Measurements from ENCODE around the gene TMEM171. TPM values are rescaled to one million over a fixed set of nuclear protein-coding genes. Genes with fewer than 3 reads are reported as not detected.

Gene TMEM171
- total and polyA plus RNA-seq, 4 donors = 1.0 to 2.1 (median 1.4) TPM; not detected in 1

GRCh38 chr5:73117088-73117740 lies 3.2 kb upstream of the TMEM171 start (continued):
- no peak for TF ChIP-seq EGR1 (IDR thresholded peaks at IDR 0.05; ENCODE audit: low read depth in 2 of 2)

- 82% methylated on average over 5 of the region's 5 CpGs for WGBS
Observed at GRCh38 chr5:73118391-73118973, 1.9 kb upstream of the TMEM171 start.

GRCh38 chr5:73119451-73120157 lies 771 bp upstream of the TMEM171 start:
- H3K9ac ChIP-seq (ENCODE audit: low read depth in 1 of 2, low read length in 2 of 2) = peak overlapping the region; percentile 64 to 87
- no peaks in the 10 kb centered on the region for H3K36me3 ChIP-seq (ENCODE audit: control insufficient read depth in 4 of 4, insufficient read depth in 3 of 4, low read depth in 1 of 4, low read length in 3 of 4)
- peak overlapping the region; percentile 95 to 97 for H3K27ac ChIP-seq (ENCODE audit: low read depth in 1 of 2, low read length in 2 of 2)
- no peaks in the 10 kb centered on the region for H3K9me3 ChIP-seq (ENCODE audit: control insufficient read depth in 4 of 4, low read length in 3 of 4)
- WGBS = 9% methylated on average over 40 of the region's 40 CpGs
- DNase-seq (ENCODE audit: low spot score) = no peak
- H3K4me3 ChIP-seq (ENCODE audit: low read depth in 1 of 3, low read length in 3 of 3) = peak overlapping the region; percentile 33 to 69 (median 51)
- no peaks in the 10 kb centered on the region for H3K27me3 ChIP-seq (ENCODE audit: control insufficient read depth in 4 of 4, insufficient read depth in 4 of 4, low read length in 3 of 4)
- peaks cover 0 to 25% (median 12%) of the 10 kb centered on the region in 4 donors for H3K4me1 ChIP-seq (ENCODE audit: control insufficient read depth in 4 of 4, insufficient read depth in 4 of 4, low read length in 3 of 4)
- TF ChIP-seq RAD21 (IDR thresholded peaks at IDR 0.05) (peak in 1 of 2 donors; percentile 37), REST (IDR thresholded peaks at IDR 0.05) (peak; percentile 88), YY1 (IDR thresholded peaks at IDR 0.05) (peak; percentile 87), JUND (IDR thresholded peaks at IDR 0.05) (peak in 1 of 2 donors; percentile 76), GABPA (IDR thresholded peaks at IDR 0.05 in 1 of 2, conservative IDR thresholded peaks at IDR 0.05 in 1 of 2) (peak in 1 of 2 donors; percentile 65), FOXA2 (IDR thresholded peaks at IDR 0.05) (peak; percentile 71), MAX (IDR thresholded peaks at IDR 0.05) (peak; percentile 87), NR2F2 (IDR thresholded peaks at IDR 0.05) (peak; percentile 38), ATF3 (IDR thresholded peaks at IDR 0.05) (no peak), ZBTB33 (IDR thresholded peaks at IDR 0.05) (peak; percentile 79), SP1 (IDR thresholded peaks at IDR 0.05) (peak; percentile 96), HNF4G (IDR thresholded peaks at IDR 0.05) (no peak), TAF1 (conservative IDR thresholded peaks at IDR 0.05) (peak; percentile 73), EGR1 (IDR thresholded peaks at IDR 0.05; ENCODE audit: low read depth in 2 of 2) (peak in 1 of 2 donors; percentile 86), HNF4A (conservative IDR thresholded peaks at IDR 0.05) (peak; percentile 79 to 91)

More at GRCh38 chr5:73118391-73118973, 1.9 kb upstream of the TMEM171 start:
- Histone ChIP-seq H3K27ac (ENCODE audit: low read depth in 1 of 2, low read length in 2 of 2) (no peak overlapping the region), H3K36me3 (ENCODE audit: control insufficient read depth in 4 of 4, insufficient read depth in 3 of 4, low read depth in 1 of 4, low read length in 3 of 4) (no peaks in the 10 kb centered on the region), H3K4me3 (ENCODE audit: low read depth in 1 of 3, low read length in 3 of 3) (no peak overlapping the region), H3K4me1 (ENCODE audit: control insufficient read depth in 4 of 4, insufficient read depth in 4 of 4, low read length in 3 of 4) (peaks cover 0 to 25% (median 12%) of the 10 kb centered on the region in 4 donors), H3K9ac (ENCODE audit: low read depth in 1 of 2, low read length in 2 of 2) (no peak overlapping the region), H3K9me3 (ENCODE audit: control insufficient read depth in 4 of 4, low read length in 3 of 4) (no peaks in the 10 kb centered on the region), H3K27me3 (ENCODE audit: control insufficient read depth in 4 of 4, insufficient read depth in 4 of 4, low read length in 3 of 4) (no peaks in the 10 kb centered on the region)
- TF ChIP-seq FOXA2 (IDR thresholded peaks at IDR 0.05) (no peak), GABPA (IDR thresholded peaks at IDR 0.05 in 1 of 2, conservative IDR thresholded peaks at IDR 0.05 in 1 of 2) (no peak), TAF1 (conservative IDR thresholded peaks at IDR 0.05) (no peak), SP1 (IDR thresholded peaks at IDR 0.05) (no peak), HNF4G (IDR thresholded peaks at IDR 0.05) (no peak), ZBTB33 (IDR thresholded peaks at IDR 0.05) (no peak), EGR1 (IDR thresholded peaks at IDR 0.05; ENCODE audit: low read depth in 2 of 2) (no peak), RXRA (IDR thresholded peaks at IDR 0.05) (no peak)
- no peak for DNase-seq (ENCODE audit: low spot score)

Data from liver (tissue), 9 donors.